Lower leg skin (tissue), 4 donors: ENCODE measurements around the gene MAD1L1. TPM values are rescaled to one million over a fixed set of nuclear protein-coding genes. Genes with fewer than 3 reads are reported as not detected.

Source experiments
- DNase-seq, 2 donors: peaks; one replicate each; pipeline ENCODE4 v3.0.0-alpha.2; 2019; ENCODE audit warnings: low spot score in 2 of 2
- H3K4me3 ChIP-seq: fragments of 200-600 bp; sonication (generic); 2 replicates; pipeline ENCODE4 v1.5.1; 2017; ENCODE audit warnings: mild to moderate bottlenecking, low read depth; ENCODE audit not compliant: poor library complexity, severe bottlenecking
- POLR2A ChIP-seq, 2 donors: fragments of 450-650 bp; IDR thresholded peaks; one replicate each; pipeline ENCODE4 v1.6.1; 2016 to 2017; ENCODE audit warnings: antibody characterized with exemption in 2 of 2, mild to moderate bottlenecking in 1 of 2, moderate library complexity in 1 of 2
- WGBS, 2 donors: methylation state at CpG; one replicate each; pipeline ENCODE4 v1.1.5; 2018; 5-methylcytosine and 5-hydroxymethylcytosine counted together
- intact Hi-C: fragments of 100-400 bp; cut with DNase I; formaldehyde crosslinking; loops from one replicate; pipeline ENCODE4 v1.15.0; 2023; ENCODE audit warnings: low total_unique reads
- total RNA-seq, 4 donors: library from RNA; depleted of rRNA; stranded (reverse); fragments of >200 nt; gene quantifications; one replicate each; pipeline ENCODE4 v1.1.0, GENCODE V29; 2016
- TF ChIP-seq, protein P1 (sequence below), 3 donors: fragments of 450-650 bp; IDR thresholded peaks; one replicate each; pipeline ENCODE4 v1.5.1; 2016; ENCODE audit warnings: antibody characterized with exemption in 3 of 3, mild to moderate bottlenecking in 3 of 3, moderate library complexity in 2 of 3

MAD1L1 gene
- total RNA-seq, 4 donors from 2014 or later, result 37.7 to 77.8 (median 59.4) TPM

DNA sequence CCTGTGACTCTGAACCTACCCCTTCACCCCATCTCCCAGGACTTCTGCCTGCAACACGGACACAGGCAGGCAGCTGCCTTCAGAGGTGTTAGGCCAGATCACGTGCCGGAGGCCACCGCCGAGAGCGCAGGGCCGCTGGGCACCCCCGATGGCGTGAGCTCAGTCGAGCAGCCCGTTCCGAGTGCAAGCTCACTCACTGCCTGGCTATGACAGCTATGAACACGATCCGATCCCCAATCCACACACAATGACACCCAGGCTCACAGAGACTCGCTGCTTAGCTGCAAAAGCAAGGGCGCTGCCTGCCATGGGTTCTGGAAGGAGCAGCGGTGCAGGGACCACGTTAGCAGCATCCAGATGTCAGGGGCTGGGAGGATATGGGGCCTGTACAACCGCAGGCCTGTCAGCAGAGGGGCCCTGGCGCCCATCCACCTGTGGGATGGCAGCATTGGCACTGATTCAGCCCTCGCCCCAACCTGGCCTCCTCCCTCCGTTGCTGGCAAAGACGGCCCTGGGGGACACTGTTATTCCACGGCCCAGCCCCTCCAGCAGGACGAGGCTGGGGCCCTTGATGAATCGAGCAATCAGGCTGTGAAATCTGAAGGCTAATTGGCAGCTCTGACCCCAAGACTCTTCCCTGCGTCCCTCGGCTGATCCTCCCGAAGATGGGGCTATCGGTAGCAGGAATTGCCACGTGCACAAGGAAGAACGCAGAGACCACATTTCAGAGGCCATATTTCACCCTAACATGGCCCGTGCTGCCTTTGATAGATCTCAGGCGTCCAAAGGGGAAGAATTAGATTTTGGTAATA is 332.6 kb downstream of the MAD1L1 start:
- no peak overlapping the region for H3K4me3 ChIP-seq
- TF ChIP-seq POLR2A (IDR thresholded peaks at IDR 0.05), result no peak
- TF ChIP-seq, protein P1, sequence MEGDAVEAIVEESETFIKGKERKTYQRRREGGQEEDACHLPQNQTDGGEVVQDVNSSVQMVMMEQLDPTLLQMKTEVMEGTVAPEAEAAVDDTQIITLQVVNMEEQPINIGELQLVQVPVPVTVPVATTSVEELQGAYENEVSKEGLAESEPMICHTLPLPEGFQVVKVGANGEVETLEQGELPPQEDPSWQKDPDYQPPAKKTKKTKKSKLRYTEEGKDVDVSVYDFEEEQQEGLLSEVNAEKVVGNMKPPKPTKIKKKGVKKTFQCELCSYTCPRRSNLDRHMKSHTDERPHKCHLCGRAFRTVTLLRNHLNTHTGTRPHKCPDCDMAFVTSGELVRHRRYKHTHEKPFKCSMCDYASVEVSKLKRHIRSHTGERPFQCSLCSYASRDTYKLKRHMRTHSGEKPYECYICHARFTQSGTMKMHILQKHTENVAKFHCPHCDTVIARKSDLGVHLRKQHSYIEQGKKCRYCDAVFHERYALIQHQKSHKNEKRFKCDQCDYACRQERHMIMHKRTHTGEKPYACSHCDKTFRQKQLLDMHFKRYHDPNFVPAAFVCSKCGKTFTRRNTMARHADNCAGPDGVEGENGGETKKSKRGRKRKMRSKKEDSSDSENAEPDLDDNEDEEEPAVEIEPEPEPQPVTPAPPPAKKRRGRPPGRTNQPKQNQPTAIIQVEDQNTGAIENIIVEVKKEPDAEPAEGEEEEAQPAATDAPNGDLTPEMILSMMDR (IDR thresholded peaks at IDR 0.05), result no peak
- DNase-seq, result no peak
- intact Hi-C loops, result no loop called here
- WGBS, 2 donors, result 84 to 89% methylated on average over 30 to 32 of the region's 34 CpGs

DNA sequence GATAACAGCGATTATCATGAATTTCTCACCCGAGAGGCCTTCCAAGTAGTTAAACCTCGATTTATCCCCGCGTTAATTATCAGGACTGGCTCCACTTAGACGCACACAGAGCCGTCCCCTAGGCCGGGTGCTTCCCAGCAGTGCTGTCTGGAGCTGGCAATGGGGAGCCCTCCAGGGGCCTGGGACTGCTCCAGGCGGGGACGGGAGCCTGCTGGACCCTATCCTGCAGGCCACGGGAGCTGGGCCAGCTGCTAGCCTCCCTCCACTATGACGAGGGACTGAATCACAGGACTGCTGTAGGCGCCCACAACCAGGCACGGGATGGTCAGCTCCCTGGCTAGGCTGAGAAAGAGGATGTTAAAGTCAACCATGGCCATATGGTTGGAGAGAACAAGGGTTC is 333.5 kb downstream of the MAD1L1 start:
- TF ChIP-seq, protein P1 (IDR thresholded peaks at IDR 0.05), result no peak
- TF ChIP-seq POLR2A (IDR thresholded peaks at IDR 0.05), result no peak
- no peak overlapping the region for H3K4me3 ChIP-seq
- DNase-seq, result no peak
- WGBS, 2 donors, result 51 to 73% methylated on average over 14 of the region's 14 CpGs
- intact Hi-C loops, result no loop called here

DNA sequence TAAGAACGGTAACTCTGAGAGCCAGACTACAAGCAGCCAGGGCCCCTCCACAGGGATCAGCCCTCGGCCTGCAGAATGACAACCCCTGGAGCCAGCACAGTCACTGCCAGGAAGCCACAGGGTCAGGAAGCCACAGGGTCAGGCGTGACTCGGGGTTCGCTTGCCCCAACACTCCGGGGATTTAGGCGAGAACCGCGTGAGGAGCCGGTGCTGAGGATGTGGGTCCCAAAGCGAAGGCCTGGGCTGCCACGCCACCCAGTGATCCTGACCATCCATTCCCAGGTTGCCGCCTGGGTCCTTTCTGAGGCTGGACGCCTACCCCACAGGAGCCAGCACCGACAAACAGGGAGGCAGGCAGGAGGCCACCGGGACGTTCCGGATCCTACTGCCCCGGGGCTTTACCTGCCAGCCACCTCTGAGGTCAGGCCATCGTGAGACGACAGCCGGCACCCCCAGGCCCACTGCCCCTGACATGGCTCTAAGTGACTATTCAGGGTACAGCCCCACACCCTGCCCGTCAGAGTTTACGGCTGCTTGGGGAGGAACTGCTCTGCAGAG is 334.0 kb downstream of the MAD1L1 start:
- intact Hi-C loops, result no loop called here
- WGBS, 2 donors, result 84 to 92% methylated on average over 15 to 24 of the region's 24 CpGs
- no peak overlapping the region for H3K4me3 ChIP-seq
- TF ChIP-seq POLR2A (IDR thresholded peaks at IDR 0.05), result no peak
- TF ChIP-seq, protein P1 (IDR thresholded peaks at IDR 0.05), result no peak
- no peak for DNase-seq

DNA sequence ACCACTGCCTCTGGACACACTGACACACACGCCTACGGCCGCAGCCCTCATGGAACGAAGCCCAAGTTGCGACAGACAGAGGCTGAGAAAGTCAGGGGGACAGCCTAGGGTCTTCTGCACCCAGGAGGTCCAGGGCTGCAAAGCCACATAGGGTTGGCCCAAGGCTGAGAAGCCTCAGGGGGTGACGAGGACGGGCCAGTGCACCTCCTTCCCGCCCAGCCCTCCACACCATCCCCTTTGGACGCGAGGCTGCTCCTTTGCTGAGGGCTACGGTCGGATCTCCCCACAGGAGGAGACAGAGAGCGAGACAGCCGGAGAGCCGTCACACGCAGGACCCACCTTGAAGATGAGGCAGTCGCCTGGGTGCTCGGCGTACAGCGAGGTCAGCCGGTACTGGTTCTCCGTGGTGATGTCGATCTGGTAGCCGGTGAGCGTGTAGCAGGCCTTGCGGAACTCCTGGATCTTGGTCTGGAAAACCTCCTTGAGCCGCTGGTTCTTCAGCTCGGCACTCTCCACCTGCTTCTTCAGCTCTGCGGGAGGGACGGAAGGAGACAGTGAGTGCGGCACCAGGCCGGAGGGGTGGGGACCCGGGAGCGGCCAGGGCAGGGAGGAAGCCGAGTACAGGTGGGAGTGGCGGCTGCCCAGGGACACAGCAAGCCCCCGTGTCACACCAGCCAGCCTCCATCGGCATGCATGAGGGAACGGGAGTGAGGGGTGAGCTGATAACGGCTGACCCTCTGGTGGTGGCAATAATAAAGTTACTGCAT is 334.7 kb downstream of the MAD1L1 start:
- TF ChIP-seq, protein P1 (IDR thresholded peaks at IDR 0.05), result no peak
- no peak for TF ChIP-seq POLR2A (IDR thresholded peaks at IDR 0.05)
- intact Hi-C loops, result no loop called here
- no peak for DNase-seq
- WGBS, 2 donors, result 95% methylated on average over 40 of the region's 40 CpGs
- H3K4me3 ChIP-seq, result no peak overlapping the region

DNA sequence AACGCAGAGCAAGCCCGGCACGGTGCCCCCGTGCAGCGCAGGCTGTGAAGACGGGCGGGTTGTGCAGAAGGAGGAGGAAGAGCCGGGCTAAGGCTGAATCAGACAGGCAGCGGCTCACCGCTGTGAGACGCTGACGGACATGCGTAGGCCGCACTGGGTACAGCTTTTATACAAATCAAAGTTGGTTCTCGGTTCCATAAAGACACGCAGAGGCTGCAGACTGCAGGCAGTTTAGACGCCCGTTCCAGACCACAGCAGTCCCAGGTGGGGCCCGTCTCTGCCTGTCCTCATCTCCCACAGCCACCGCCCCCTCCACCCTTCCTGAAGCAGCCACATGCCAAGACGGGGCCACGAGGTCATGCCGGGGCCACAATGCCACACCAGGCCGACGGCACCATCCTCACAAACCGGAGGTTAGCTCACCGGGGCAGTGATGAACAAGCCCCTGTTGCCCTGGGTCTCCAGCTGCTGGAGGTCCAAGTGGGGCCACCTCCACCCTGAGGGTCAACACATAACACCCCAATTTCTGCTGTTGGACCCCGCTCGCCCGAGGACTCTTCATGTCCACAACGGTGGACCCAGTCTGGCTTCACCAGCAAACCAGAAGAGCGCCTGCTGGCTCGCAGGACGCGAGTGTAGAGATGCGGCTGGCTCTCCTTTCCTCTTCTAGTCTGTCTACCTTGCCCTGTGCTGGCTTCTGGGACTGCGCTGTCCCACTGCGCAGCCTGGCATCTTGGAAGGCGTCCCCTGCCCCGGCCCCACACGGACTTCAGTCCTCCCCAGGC is 335.5 kb downstream of the MAD1L1 start:
- H3K4me3 ChIP-seq, result no peak overlapping the region
- no peak for TF ChIP-seq POLR2A (IDR thresholded peaks at IDR 0.05)
- TF ChIP-seq, protein P1 (IDR thresholded peaks at IDR 0.05), result no peak
- intact Hi-C loops, result no loop called here
- no peak for DNase-seq
- WGBS, 2 donors, result 87 to 91% methylated on average over 37 to 39 of the region's 41 CpGs
